D721Med (cell line): ENCODE measurements around the gene MTTP.

Experiments used
- DNase-seq: peaks from one replicate; pipeline ENCODE4 v3.0.0; 2011; ENCODE audit warnings: low spot score; ENCODE audit not compliant: insufficient read length
- FAIRE-seq: peaks from 2 replicates; lab custom pipeline; 2011; peaks lifted over from hg19 to GRCh38; lab: Jason Lieb, UNC
- CTCF ChIP-seq: IDR thresholded peaks from 2 replicates; pipeline ENCODE4 v1.5.1; 2012; ENCODE audit warnings: mild to moderate bottlenecking, control low read depth; ENCODE audit not compliant: insufficient read depth; ENCODE audit errors: missing control alignments

MTTP gene

GRCh38 chr4:99591757-99592156 lies 17.1 kb downstream of the MTTP start:
- DNase-seq: no peak
- no peak for FAIRE-seq

GRCh38 chr4:99593781-99594641 lies 19.4 kb downstream of the MTTP start:
- TF ChIP-seq CTCF: no peak
- DNase-seq (no peak), FAIRE-seq (no peak)

More at GRCh38 chr4:99591757-99592156, 17.1 kb downstream of the MTTP start:
- TF ChIP-seq CTCF: no peak

GRCh38 chr4:99594818-99595217 lies 20.2 kb downstream of the MTTP start:
- DNase-seq (no peak), FAIRE-seq (no peak)
- TF ChIP-seq CTCF: no peak

- FAIRE-seq (no peak), DNase-seq (no peak)
- TF ChIP-seq CTCF: no peak
These were observed 32.1 kb downstream of the MTTP start for GRCh38 chr4:99606716-99607115.

GRCh38 chr4:99608417-99608816 lies 33.8 kb downstream of the MTTP start:
- DNase-seq (no peak), FAIRE-seq (no peak)
- no peak for TF ChIP-seq CTCF

- FAIRE-seq (no peak), DNase-seq (no peak)
- TF ChIP-seq CTCF: no peak
These were observed 36.1 kb downstream of the MTTP start for GRCh38 chr4:99610605-99611175.

GRCh38 chr4:99612281-99612680 lies 37.7 kb downstream of the MTTP start:
- TF ChIP-seq CTCF: no peak
- DNase-seq: no peak
- FAIRE-seq: no peak
